ENCODE data around the gene MAP4K5.
"Not testable (repeated sequence)": the region's sequence is repeated elsewhere in the genome, so short reads cannot be mapped to it uniquely, and the experiment has no call there.

MAP4K5 gene

DNA sequence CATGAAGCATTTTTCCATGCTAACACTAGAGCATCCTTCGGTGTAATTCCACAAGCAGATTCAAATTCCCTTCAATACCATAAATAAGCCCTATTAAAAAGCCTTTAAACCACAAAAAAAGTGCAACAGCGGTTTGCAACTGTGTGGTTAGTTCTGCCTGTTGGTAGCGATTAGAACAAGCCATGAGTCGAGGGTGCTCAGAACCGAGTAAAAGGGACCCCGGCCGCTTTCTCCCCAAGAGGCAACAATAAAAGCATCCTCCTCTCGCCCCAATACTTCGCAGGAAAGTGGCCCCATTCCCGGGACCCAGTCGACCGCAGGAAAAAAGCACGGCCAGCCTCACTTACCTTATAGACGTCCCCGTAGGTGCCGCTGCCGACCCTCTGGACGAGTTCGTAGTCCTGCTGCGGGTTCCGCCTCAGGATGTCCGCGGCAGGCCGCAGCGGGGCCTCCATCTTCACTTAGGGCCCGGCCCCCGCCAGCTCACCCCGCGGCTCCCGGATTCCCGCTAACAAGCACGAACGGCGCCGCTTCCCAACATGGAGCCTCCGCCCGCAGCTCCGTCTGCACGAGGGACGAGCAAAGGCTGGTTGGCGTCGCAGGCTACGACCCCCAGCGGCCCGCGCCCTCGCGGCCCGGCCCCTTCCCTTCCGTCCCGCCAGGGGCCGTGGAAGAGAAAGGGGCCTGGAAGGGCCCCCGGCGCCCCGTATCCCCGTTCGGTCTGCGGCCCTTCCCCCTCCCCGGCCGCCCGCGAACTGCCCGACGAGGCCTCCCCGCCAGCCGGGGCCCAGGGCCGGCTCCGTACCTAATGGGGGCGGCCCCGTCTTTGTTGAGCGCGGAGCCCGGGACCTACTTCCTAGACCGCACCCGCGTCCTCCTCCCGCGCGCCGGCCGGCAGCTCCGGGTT, 521 bp downstream of the MAP4K5 start:
- peak; percentile 57 for DNase-seq (ENCODE audit: low spot score)

DNA sequence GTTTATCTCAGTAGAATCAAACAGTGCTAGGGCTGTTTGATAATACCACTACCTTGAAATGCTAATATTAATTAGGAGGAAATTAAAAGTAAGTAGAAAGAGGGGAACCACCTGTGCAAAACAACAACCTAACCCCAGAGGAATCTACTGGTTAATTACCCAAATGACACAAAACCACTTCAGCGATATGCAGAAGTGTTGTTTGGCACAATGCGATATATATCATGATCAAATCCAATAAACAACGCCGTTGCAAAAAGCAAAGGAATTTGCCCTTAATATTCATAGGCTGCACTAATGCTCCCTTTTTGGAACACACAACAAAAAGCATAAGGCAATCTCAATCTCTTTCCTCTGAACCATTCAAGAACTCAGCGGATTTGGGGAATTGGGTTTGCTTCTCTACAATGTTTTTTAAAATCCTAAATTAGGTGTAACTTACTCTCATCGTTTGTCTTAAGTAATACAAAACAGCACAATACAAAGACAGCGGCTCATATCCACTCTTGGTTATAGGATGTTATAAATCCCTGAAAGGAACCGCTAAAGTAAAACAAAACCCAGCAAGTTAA, 1.5 kb downstream of the MAP4K5 start:
- no peak for DNase-seq (ENCODE audit: low spot score)

DNA sequence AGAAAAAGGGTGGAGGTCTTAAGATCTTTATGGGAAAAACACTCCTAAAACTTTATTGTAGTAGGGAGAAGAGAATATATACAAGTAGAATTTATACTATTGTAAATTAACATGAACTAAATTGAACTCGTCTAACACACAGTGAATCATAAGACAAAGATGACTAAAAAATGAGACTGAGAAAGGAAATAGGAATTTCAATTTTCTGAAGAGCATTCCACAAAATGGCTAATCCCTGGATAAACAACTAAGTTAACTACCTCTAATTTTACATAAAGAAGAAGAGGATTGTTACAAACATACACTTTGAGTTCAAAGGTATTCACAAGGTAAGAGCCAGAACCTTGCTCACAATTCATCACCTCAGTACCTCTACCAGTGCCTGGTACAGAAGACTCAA, 2.0 kb downstream of the MAP4K5 start:
- no peak for DNase-seq (ENCODE audit: low spot score)

DNA sequence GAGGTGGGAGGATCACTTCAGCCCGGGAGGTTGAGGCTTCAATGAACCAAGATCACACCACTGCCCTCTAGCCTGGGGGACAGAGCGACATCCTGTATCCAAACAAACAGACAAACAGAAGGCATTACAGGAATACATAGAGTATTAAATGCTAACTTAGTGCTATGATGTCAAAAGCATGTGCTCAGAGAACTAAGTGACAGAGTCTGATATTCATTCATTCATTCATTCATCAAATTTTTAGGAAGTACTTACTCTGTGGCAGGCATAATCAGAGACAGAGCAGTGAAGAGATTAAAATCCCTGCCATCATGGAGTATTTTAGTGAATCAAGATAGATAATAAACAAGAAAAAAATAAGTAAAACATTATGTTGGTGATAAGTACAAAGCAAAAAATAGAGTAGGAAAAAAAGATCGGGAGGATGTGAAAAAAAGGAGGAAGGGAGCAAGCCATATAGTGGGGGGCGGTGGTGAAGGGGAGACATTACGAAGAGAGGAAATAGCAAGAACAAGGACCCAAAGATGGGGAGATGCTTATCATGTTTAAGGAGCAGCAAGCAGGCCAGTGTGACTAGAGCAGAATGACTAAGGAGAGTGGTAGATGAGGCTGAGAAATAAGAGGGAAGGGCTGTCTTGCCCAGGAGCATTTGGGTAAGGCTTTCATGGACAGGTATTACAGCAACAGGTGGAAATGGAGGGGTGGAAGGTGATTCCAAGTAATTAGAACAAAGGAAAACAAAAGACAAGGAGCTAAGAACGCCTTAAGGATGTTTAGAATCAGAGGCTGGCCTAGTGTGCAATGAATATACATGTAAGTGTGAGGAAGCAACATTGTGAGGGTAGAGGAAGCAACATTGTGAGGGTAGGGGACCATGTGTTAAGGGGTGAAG, 2.8 kb downstream of the MAP4K5 start:
- no peak for DNase-seq (ENCODE audit: low spot score)

DNA sequence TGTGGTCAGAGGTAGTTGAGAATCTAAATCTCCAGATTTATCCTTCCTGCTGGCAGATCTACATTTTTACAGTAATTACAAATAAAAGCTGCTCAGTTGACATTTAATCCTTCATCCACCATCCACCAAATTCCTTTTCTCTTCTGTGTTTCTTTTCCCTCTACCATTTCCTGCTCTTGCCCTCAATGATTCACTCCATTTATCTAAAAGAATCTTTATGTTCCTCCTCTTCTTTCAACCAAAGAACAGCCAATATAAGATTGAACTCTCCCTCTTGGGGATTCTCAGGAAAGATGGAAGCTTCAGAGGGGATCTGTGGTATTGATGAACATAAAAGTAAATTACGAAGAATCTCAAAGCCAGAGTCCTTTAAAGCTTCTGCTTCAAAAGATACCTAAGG, 4.4 kb downstream of the MAP4K5 start:
- no peak for DNase-seq (ENCODE audit: low spot score)

DNA sequence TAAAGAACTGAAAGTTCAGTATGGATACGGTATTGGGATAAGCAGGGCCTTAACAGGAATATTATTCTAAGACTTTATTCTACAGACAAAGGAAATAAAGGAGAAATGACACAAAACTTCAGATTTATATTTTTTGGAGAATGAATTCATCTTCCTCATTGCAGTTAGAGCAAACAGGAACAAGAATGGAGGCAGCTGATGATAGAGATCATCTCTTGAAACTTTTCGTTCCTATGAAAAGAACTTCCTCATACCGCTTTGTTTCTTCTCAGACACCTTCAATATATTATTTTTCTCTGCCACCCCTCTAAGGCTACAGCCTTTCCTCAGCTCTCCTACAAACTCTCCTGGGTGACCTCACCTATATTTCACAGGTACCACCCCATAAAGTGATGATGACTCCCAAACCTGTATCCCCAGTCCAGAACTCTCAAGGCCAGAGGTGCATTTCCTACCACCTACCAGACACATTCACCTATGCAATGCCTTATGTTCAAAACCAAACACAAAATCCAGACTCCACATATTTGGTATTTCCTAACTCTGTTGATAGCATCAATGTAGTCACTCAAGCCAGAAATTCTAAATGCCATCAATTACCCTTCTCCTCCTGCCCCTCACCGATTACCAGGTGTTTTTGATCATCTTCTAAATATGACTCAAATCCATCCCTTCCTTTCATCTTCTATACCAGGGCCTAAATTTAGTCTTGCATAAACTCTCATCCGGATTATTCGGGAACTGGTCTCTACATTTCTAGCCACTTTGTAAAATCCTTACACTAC, 7.4 kb downstream of the MAP4K5 start:
- DNase-seq (ENCODE audit: low spot score), result no peak

DNA sequence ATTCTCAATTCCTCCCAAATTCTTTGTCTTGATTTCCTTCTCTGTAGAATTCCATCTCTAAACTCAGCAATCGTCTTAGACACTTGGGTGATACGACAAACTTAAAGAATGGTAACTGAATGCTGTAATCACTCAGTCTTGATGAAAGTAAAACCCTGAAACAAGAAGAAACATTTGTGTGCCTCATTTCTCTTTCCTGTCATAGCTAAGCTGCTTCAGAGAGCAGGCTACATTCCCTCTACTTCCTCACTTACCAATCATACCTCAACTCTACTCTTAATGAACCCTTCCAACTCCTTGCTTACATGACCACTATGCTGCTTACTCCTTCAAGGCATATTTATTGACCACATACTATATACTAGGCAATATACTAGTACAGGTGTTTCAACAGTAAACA, 8.3 kb downstream of the MAP4K5 start:
- DNase-seq (ENCODE audit: low spot score), result no peak

DNA sequence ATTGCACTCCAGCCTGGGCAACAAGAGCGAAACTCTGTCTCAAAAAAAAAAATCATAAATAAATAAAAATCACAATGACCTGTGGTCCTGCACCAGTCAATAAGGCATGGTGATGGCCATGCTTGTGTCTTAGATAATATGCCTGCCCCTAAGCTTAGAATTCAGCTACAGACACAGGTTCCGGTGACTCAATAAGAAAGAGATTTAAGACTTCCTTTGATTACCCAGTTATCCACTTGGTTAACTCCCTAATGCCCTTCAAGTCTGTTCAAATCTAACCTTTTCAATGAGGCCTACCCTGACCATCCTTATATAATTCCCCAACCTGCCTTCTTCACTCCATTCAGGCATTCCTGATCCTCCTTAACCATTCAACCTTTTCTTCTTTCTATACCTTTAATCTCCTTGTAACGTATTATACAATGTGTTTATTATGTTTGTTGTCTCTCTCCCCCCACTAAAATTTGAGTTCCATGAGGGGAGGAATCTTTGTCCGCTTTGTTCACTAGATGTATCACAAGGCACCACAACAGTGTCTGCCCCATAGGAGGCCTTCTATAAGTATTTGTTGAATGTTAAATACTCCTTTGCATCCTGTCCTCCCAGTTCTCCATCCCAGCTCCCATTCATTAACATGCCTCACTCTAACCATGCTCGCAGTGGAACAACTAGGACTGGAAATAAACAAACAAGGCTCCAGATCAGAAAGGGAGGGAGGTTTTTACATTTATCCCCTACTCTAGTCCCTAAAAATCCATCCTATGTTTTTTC, 8.9 kb downstream of the MAP4K5 start:
- no peak for DNase-seq (ENCODE audit: low spot score)

DNA sequence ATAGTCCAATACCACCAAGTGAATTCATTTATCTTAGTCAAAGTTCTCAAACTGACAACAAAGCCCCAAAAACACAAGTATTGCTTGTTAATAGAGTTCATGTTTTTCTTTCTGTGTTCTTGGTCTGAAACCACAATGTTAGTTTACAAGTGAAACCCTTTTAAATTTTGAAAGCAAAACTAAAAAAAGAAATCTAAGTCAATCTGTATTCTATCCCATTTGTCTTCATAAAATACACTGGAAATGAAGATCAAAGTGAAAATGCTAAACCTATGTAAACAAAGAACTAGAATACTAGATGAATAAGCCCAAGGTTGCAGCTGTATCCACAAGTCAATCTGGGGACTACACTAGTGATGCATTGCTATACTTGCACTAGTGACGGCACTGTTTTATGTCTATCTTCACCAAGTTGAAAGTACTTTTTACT, 10.4 kb downstream of the MAP4K5 start:
- DNase-seq (ENCODE audit: low spot score), result peak; percentile 55

DNA sequence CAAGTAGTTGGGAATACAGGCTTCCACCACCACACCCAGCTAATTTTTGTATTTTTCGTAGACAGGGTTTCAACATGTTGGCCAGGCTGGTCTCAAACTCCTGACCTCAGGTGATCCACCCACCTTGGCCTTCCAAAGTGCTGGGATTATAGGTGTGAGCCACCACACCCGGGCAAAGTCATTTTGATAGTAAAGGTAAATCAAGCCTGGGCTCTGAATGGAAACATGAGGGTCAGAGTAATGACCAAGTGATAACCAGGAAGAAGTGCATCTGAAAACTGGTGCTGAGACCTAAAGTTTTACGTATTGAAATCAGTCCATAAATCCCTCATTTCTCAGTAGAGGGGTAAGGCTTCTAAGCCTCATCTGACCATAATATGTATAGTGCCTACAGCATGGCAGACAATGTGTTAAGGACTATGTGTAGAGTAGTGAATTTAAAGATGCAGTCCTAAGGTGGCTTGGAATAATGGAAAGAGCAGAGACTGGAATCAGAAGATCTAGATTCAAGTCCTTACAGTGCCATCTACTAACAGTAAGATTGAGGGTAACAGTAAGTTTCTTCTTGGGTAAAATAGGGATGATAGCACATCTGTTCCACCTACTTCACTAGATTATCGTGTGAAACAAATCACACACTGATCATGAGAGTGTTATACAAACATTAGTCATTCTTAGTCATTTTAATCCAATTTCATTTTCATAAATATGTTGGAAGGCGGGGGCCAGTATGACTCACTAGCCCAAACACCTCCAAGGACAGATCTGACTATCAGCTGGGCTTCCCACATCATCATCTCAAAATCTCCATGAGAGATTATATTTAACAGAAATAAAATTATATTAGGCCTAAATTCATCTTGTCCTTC, 11.2 kb downstream of the MAP4K5 start:
- peak; percentile 66 for DNase-seq (ENCODE audit: low spot score)

DNA sequence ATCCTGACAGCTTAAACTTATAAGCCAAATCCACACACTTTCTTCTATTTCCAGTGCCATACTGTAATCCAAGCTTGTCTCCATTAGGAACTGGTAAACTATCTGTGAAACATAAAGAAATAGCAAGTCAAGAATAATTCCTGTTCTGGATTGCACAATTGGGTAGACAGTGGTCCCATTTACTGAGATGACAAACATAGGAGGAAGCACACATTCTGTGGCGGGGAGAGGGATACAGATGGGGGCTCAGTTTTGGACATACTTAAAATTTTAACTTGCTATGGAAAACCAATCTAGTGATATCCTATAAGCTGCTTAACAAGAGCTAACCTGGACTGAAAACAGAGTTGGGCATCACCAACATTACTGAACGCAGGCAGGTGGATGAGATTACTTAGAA, 16.3 kb downstream of the MAP4K5 start:
- no peak for DNase-seq (ENCODE audit: low spot score)

DNA sequence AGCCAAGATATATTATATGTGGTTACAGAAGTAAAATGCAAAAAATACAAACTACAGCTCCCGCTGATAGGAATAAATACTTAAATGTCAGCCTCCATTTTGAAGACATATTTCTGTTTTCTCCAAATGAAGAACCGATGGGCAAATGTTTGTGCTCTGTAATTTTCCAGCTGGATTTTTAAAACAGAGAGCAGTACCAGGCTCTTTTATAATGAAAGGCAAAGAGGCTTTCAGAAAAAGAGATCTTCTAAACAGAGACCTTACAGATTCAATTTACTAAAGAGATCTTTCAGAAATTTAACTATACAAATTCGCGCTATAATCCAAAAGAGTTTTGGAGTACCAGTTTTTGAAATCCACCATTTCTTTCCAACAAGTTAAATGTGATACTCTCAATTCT, 19.9 kb downstream of the MAP4K5 start:
- no peak for DNase-seq (ENCODE audit: low spot score)

DNA sequence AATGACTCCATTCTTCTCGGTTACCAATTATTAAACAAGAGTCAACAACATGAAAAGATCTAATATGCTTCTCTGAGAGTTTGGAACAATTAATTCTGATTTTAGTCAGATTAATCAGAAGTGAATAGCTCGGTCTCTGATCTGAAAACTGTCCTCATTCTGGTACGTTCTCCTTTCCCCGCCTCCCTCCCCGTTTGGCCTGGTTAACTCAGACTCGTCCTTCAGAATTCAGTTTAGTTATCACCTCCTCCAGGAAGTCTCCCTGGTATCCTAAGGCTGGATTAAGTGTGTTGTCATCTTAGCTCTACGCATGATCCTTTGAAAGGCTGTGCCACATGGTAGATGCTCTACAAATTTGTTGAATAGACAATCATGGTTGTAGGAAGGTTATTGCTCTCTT, 22.2 kb downstream of the MAP4K5 start:
- DNase-seq (ENCODE audit: low spot score), result no peak

DNA sequence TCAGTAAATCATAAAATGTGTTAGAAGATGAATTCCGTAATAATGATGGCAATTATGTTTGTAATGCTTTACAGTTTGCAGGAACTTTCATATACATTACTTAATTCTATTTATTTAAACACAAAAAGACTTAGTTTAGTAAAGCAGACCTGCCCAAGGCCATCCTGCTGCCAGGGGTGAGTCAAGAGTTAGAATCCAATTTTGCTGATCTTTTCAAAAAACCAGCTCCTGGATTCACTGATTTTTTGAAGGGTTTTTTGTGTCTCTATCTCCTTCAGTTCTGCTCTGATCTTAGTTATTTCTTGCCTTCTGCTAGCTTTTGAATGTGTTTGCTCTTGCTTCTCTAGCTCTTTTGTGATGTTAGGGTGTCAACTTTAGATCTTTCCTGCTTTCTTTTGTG, 25.3 kb downstream of the MAP4K5 start:
- DNase-seq (ENCODE audit: low spot score), result not testable (repeated sequence)

DNA sequence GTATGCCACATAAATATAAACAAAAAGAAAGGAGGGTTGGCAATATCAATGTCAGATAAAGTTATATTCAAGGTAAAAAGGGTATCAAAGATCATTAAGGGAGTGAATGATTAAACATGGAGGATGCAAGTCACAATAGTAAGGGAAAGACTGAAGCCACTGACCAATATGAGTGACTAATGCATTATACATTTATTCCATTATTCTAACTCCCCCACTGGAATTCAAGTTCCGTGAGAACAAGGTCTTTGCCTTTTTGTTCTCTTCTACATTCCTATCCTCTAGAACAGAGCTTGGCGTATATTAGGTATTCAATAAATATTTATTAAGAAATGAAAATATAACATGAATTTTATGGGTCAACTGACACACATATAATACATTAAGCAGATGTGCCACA, 30.7 kb downstream of the MAP4K5 start:
- DNase-seq (ENCODE audit: low spot score), result peak; percentile 33

DNA sequence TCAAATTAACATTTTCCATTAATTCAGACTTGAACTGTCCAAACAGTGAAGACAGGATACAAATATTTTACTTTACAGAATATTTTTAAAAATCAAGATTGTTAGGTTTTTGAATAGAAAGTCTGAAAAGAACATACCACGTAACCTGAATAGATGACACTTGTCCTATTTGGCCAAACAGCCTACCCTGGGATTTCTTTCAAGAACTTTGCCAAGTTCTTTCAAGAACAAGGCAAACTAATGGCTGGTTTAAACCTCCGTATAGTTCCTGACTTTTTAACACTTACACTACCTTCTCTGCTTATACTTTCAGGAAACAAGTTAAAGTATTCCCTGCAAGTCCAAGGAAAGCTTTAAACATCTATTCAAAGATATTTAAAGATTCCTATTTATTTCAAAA, 35.0 kb downstream of the MAP4K5 start:
- DNase-seq (ENCODE audit: low spot score), result no peak

DNA sequence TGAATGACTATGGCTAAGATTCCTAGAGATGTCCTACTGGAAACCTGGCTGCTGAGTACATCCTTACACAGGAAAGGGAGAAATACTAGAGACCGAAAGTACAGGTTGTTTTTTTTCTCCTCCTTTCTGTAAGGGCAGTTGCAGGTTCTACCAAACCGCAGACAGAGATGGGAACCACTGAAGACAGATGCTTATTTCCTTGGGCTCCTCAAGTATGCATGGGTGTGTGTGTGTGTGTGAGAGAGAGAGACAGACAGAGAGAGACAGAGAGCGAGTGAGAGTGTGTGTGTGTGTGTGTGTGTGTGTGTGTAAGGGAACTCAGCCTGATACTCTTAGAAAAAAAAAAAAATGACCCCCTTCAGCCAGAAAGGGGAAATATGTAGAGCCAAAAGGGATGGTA, 42.5 kb downstream of the MAP4K5 start:
- DNase-seq (ENCODE audit: low spot score), result no peak

DNA sequence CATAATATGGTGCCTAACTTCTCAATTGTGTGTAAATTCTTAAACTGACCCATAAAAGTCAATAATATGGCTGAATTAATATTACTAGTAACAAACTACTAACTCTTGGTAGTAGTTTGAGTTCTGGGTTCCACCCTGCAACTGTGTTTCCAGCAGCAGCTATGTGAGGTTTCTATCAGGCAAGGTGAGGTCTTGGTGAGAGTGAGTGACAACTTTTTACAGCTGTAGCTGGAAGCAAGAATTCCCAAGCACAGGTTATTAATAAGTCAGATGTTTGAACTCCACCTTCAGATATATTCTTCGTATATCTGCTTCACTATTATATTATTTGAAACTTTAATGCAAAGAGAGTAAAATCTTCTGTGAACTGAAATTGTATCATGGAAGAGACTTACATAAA, 43.8 kb downstream of the MAP4K5 start:
- DNase-seq (ENCODE audit: low spot score), result no peak

DNA sequence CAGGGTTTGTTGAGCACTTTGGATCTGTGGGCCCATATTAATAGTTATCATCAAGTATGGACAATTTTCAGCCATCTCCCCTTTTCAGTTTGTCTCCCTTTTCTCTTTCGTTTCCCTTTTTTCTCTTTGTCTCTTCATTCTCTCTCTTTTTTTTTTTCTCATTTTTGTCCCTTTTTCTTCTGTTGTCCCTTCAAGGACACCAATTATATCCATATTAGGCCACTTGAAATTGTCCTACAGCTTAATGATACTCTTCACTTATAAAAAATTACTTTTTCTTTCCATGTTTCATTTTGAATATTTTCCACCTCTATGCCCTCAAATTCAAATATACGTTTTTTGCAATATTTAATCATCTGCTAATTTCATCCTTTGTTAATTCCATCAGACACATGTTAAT, 53.3 kb downstream of the MAP4K5 start:
- DNase-seq (ENCODE audit: low spot score), result no peak

DNA sequence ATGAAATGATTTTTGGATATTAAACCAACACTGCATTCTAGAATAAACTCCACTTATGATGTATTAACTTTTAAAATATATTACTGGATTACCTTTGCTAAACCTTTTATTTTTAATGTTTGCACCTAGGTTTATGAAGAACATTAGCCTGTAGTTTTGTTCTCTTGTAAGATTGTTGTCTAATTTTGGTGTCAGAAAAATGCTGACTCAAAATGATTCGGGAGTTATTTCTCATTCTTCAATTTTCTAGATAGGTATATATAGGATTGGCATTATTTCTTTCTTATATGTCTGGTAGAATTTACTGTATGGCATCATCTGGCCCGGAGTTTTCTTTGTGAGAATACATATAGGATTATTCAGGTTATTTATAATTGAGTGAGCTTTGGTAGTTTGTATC, 54.6 kb downstream of the MAP4K5 start:
- no peak for DNase-seq (ENCODE audit: low spot score)
